NCI-H2029 (cell line): Measurements from ENCODE around the gene MALRD1.

ENCODE experiments used
- DNase-seq: peaks from one replicate; lab custom pipeline; 2025; lab: John Stamatoyannopoulos, UW

Gene MALRD1

DNA sequence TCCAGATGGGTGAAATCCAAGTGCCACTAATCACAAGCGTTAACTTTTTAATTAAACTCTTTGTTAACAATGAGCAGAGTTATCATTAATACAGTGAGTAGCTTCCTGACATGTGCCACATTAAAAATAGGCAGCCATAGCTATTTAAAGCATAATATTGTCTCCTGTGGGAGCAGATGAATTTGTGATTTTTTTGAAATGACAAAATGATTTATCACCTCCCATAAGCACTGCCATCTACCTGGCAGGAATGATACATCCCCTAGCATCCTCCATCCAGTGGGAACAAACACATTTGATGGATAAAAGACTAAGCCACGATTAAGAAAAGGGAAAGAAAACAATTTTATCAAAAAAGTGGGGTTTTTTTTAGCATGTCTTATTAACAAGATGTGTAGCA, 605.3 kb downstream of the MALRD1 start:
- DNase-seq = no peak

DNA sequence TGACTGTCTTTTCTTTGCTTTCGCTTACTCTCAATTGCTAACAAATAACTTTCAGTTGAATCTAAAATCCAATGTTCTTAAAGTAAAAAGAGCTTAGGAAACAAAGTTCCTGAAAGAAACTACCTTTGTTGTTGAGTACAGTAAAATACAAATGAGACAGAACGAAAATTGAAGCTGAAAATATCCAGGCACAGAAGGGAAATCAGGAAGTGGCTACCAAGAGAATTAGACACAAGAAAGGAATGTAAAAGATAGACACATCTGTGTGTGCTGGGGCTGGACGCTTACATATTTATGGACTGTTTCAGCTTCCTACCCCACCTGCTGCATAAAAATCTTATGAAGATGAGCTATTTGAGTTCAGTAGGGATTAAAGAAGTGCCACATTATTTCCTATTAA, 606.0 kb downstream of the MALRD1 start:
- no peak for DNase-seq

DNA sequence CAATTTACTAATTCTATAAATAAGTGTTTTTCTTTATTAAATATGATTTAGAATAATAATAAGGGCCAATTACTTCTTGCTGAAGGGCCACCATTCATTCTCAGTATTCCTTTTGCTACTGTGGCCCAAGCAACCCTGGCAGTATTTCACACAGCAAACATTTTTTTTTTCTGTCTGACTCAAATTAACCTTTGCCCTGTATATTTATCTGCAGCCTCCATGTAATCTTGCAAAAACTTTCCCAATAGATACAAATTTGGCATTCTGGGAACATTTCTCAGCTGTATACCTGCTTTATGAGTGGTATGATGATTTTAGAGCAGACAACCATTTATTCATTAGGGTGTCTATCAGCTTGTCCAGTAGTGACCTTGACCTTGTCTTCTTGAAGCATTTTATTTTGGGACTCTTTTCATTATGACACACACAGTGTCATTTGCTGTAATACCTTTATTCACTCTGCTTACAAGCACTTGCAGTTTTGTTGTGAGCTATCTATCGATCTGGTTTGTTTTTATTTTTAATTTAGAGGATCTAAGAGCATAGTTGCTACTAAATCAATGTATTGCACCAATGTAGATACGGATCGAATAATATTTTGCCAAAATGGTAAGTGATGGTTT, 607.9 kb downstream of the MALRD1 start:
- DNase-seq = no peak

GRCh38 chr10:19658131-19658530, 609.5 kb downstream of the MALRD1 start:
- DNase-seq = no peak

GRCh38 chr10:19658622-19659233, 610.1 kb downstream of the MALRD1 start:
- DNase-seq = no peak

- no peak for DNase-seq
Observed at GRCh38 chr10:19659920-19660655, 611.5 kb downstream of the MALRD1 start.

GRCh38 chr10:19663344-19663743, 614.7 kb downstream of the MALRD1 start:
- DNase-seq = no peak

DNA sequence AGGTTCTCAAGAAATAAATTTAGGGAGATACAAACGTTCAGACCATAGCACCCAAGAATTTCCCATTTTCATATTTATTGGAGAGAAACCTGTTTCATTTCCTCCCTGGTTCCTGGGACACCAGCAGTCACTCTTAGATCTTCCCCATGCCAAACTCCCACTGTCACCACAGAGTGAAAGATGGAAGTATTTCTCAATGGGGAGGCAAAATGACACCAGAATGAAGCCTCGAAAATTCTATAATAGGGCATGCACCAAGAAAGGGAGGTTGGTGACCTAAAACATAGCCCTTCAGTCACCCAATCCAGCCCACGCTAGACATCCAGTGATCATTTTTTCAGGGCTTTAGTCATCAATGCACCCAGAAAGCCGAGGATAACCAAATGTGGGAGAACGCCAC, 619.5 kb downstream of the MALRD1 start:
- no peak for DNase-seq

DNA sequence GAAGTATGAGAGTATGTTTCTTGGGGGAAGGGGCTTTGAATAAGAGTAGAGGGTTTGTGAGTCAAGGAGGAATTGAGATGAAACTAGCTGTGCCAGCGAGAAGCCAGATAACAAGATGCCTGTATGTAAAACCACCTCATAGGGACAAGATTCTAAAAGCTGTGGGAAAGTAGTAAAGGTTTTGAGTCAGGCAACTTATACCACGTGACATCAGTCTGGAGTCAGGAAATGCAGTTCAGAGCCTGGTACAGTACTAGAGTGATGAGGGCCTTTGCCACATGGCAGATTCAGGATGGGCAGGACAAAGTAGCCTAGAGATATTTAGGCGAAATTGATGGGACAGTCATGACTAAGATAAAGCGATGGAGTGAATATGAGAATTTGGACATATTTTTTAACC, 627.5 kb downstream of the MALRD1 start:
- no peak for DNase-seq

DNA sequence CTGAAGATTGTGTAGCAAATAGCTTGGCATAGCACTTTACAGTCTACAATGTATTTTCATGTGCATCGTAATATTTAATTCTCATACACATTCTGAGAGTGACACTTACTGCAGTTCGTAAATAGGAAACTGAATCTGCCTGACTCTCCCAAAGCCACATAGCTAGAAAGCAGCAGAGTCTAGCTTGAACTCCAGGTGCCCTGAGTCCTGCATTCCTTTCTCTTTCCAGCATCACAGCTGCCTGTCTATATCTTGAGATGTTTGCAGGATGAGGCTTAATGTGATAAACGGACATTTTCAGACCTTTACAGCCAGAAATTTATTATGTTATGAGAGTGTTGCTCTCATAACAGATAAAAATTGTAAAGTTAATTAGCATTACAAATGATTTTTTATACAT, 634.8 kb downstream of the MALRD1 start:
- DNase-seq = no peak

- no peak for DNase-seq
Observed at GRCh38 chr10:19683960-19684359, 635.4 kb downstream of the MALRD1 start.

- no peak for DNase-seq
Observed at GRCh38 chr10:19688344-19688743, 639.7 kb downstream of the MALRD1 start.

- DNase-seq = no peak
Observed at GRCh38 chr10:19689231-19689630, 640.6 kb downstream of the MALRD1 start.

DNA sequence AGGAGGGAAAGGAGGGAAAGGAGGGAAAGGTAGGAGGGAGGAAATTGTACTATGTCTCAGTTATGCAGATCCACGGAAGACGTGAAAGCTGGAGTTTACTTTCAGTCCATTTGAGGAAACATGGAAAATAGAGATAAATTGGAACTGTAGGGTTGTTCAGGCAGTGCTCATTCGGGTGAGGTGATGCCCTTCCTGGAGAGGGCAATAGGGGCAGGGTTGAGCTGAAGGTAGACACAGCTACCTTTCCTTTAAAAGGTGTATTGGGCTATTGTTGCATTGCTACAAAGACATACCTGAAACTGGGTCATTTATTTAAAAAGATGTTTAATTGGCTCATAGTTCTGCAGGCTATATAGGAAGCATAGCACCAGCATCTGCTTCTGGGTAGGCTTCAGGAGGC, 650.7 kb downstream of the MALRD1 start:
- DNase-seq = no peak

DNA sequence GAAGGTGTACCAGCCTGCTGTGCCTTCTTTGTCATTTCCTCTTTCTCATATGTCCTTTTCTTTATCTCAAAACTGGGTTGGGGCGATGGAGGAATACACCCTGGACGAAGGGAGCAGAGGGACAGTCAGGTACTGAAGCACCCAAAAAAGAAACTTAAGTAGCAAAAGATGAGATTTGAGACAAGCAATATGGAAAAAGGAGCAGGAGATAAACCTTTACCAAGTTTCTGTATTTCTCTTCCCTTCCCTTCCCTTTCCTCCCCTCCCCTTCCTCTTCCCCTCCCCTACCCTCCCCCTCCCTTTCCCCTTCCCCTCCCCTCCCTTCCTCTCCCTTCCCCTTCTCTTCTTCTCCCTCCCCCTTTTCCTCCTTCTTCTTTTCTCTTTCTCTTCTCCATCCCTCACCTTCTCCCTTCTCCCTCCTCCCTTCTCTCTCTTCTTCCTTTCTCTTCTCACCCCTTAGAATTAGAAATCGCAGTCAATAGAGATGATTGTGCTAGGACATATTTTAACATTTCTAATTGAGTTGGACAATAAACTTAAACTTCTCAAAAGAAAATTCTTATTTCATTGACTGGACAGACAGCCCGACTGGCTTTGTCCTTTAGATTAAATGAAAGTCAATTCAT, 652.9 kb downstream of the MALRD1 start:
- DNase-seq = no peak

- DNase-seq = no peak
Observed at GRCh38 chr10:19702215-19702614, 653.6 kb downstream of the MALRD1 start.

DNA sequence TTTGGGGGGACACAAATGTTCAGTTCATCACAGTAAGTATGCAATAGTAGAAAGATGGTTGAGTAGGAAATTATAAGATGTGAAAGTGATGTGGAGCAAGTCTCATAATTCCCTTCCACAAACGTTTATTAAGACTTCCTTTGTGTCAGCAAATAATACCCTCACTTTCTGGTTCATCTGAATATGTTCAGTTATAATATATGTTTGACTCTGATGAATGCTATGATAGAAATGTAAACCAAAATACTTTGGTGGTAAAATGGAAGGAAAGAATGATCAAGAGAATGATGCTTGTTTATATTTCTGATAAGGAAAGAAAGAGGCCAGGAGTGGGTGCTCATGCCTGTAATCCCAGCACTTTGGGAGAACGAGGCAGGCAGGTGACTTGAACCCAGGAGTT, 655.9 kb downstream of the MALRD1 start:
- no peak for DNase-seq

GRCh38 chr10:19705250-19705649, 656.6 kb downstream of the MALRD1 start:
- DNase-seq = no peak

DNA sequence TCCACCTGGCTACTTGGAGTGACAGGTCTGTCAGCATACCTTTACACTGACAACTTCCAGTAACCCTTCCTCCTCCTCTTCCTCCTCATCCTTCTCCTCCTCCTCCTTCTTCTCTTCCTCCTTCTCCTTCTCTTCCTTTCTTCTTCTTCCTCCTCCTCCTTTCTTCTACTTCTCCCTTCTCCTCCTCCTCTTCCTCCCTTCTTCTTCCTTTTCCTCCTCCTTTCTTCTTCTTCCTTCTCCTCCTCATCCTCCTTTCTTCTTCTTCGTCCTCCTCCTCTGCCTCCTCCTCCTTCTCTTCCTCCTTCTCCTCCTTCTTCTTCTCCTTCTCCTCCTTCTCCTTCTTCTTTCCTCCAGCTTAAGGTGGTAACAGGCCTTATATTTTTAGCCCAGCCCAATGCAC, 658.3 kb downstream of the MALRD1 start:
- DNase-seq = no peak

GRCh38 chr10:19707376-19707775, 658.8 kb downstream of the MALRD1 start:
- no peak for DNase-seq

GRCh38 chr10:19708031-19708430, 659.4 kb downstream of the MALRD1 start:
- DNase-seq = no peak

- no peak for DNase-seq
Observed at GRCh38 chr10:19710600-19710999, 662.0 kb downstream of the MALRD1 start.

DNA sequence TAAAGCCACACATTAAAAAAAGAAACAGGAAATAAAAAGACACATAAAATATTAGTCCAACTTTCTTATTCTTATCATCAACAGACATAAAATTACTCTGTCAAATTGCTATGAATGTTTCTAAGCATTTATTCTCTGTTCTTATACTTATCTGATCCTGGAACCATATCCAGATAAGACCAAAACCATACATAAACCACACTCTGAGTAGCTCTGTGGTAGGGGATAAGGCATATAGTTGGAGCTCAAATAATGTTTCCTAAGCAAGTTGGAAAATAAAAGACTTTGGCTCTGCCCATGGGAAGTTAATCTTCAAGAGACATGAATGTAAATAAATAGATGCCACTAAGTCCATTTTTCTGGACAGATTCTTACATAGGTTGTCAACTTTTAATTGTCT, 664.6 kb downstream of the MALRD1 start:
- DNase-seq = no peak
